Testis (tissue), 3 donors: ENCODE measurements around the gene BCL7B. TPM values are rescaled to one million over a fixed set of nuclear protein-coding genes. Genes with fewer than 3 reads are reported as not detected.
"Not testable (repeated sequence)": the region's sequence is repeated elsewhere in the genome, so short reads cannot be mapped to it uniquely, and the experiment has no call there.

ENCODE experiments used
- DNase-seq: peaks from one replicate; pipeline ENCODE4 v3.0.0-alpha.2; 2019
- H3K27ac ChIP-seq, 2 donors: fragments of 200-600 bp; sonication (generic); one replicate each; pipeline ENCODE4 v1.5.1; 2019
- H3K27me3 ChIP-seq: fragments of 200-600 bp; sonication (generic); one replicate; pipeline ENCODE4 v1.5.1; 2019
- H3K36me3 ChIP-seq: fragments of 200-600 bp; sonication (generic); one replicate; pipeline ENCODE4 v1.5.1; 2017; ENCODE audit warnings: low read depth; ENCODE audit errors: missing control alignments
- H3K4me1 ChIP-seq: fragments of 200-600 bp; sonication (generic); one replicate; pipeline ENCODE4 v1.5.1; 2019
- H3K4me3 ChIP-seq, 2 donors: fragments of 200-600 bp; sonication (generic); one replicate each; pipeline ENCODE4 v1.5.1; 2017 to 2019
- H3K9me3 ChIP-seq: fragments of 200-600 bp; sonication (generic); one replicate; pipeline ENCODE4 v1.5.1; 2017
- POLR2A ChIP-seq: fragments of 450-650 bp; IDR thresholded peaks from one replicate; pipeline ENCODE4 v1.6.1; 2017; ENCODE audit warnings: antibody characterized with exemption, mild to moderate bottlenecking, moderate library complexity
- WGBS, 2 donors: methylation state at CpG; one replicate each; pipeline ENCODE4 v1.1.5; 2018; 5-methylcytosine and 5-hydroxymethylcytosine counted together
- intact Hi-C: fragments of 100-400 bp; cut with DNase I; formaldehyde crosslinking; loops from one replicate; pipeline ENCODE4 v1.15.1; 2023; ENCODE audit warnings: low total_unique reads
- polyA plus RNA-seq: library from polyadenylated mRNA; stranded (reverse); fragments of 350-450 nt; fragmentation: Illumina TruSeq; extraction: RNeasy Lipid Tissue Mini Kit (QIAGEN cat#74804); gene quantifications from one replicate; pipeline ENCODE4 v1.2.3, GENCODE V29; 2014; ENCODE audit warnings: low read depth, low replicate concordance; ENCODE audit not compliant: insufficient read depth
- total RNA-seq, 2 donors: library from RNA; depleted of rRNA; stranded (reverse); fragments of >200 nt; gene quantifications; one replicate each; pipeline ENCODE4 v1.2.3, GENCODE V29; 2016
- TF ChIP-seq, protein P1 (sequence below), 3 experiments: fragments of 450-650 bp in 2 of 3; fragments of 200-600 bp in 1 of 3; sonication (generic) in 1 of 3; IDR thresholded peaks; one replicate each; pipeline ENCODE4 v1.5.1; 2016 to 2019; ENCODE audit warnings: antibody characterized with exemption in 3 of 3, mild to moderate bottlenecking in 2 of 3, moderate library complexity in 1 of 3

Gene BCL7B
- total and polyA plus RNA-seq, 3 donors from 2014 or later, result 83.0 to 91.1 (median 88.9) TPM

GRCh38 chr7:73593207-73594045, 35.9 kb upstream of the BCL7B start:
- no peak overlapping the region for H3K27ac ChIP-seq
- H3K4me3 ChIP-seq, result no peak overlapping the region
- no peaks in the 10 kb centered on the region for H3K27me3 ChIP-seq
- TF ChIP-seq, protein P1, sequence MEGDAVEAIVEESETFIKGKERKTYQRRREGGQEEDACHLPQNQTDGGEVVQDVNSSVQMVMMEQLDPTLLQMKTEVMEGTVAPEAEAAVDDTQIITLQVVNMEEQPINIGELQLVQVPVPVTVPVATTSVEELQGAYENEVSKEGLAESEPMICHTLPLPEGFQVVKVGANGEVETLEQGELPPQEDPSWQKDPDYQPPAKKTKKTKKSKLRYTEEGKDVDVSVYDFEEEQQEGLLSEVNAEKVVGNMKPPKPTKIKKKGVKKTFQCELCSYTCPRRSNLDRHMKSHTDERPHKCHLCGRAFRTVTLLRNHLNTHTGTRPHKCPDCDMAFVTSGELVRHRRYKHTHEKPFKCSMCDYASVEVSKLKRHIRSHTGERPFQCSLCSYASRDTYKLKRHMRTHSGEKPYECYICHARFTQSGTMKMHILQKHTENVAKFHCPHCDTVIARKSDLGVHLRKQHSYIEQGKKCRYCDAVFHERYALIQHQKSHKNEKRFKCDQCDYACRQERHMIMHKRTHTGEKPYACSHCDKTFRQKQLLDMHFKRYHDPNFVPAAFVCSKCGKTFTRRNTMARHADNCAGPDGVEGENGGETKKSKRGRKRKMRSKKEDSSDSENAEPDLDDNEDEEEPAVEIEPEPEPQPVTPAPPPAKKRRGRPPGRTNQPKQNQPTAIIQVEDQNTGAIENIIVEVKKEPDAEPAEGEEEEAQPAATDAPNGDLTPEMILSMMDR (IDR thresholded peaks at IDR 0.05), result no peak
- TF ChIP-seq POLR2A, result no peak
- intact Hi-C loops, result no loop called here
- 68 to 72% methylated on average over 13 to 14 of the region's 14 CpGs for WGBS, 2 donors
- DNase-seq, result no peak
- H3K4me1 ChIP-seq, result no peaks in the 10 kb centered on the region
- no peaks in the 10 kb centered on the region for H3K9me3 ChIP-seq
- H3K36me3 ChIP-seq, result no peaks in the 10 kb centered on the region

- intact Hi-C loops, result no loop called here
- Histone ChIP-seq H3K36me3 (no peaks in the 10 kb centered on the region), H3K4me3 (no peak overlapping the region), H3K27me3 (no peaks in the 10 kb centered on the region), H3K4me1 (no peaks in the 10 kb centered on the region), H3K9me3 (no peaks in the 10 kb centered on the region), H3K27ac (no peak overlapping the region)
- DNase-seq, result no peak
- 88 to 97% methylated on average over 12 of the region's 12 CpGs for WGBS, 2 donors
- no peak for TF ChIP-seq POLR2A
- TF ChIP-seq, protein P1 (IDR thresholded peaks at IDR 0.05), result no peak
Observed at GRCh38 chr7:73586911-73587310, 29.4 kb upstream of the BCL7B start.

GRCh38 chr7:73585196-73585595, 27.7 kb upstream of the BCL7B start:
- no peak overlapping the region for H3K4me3 ChIP-seq
- intact Hi-C loops, result no loop called here
- no peaks in the 10 kb centered on the region for H3K36me3 ChIP-seq

DNA sequence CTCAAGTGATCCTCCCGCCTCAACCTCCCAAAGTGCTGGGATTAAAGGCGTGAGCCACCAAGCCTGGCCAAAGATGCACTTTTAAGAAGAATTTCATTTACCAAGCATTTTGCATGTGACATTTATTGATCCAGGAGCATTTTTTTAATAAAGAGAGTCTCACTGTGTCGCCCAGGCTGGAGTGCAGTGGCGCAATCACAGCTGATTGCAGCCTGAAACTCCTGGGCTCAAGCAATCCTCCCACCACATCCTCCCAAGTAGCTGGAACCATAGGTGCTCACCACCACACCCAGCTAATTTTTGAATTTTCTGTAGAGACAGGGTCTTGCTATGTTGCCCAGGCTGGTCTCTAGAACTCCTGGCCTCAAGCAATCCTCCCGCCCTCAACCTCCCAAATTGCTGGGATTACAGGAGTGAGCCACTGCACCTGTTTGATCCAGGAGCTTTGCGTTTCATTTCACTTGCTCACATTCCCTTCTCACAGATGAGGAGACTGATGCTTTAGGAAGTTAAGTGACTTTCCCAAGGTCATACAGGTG, 25.2 kb upstream of the BCL7B start:
- no peak for DNase-seq
- Histone ChIP-seq H3K9me3 (no peaks in the 10 kb centered on the region), H3K4me1 (no peaks in the 10 kb centered on the region), H3K36me3 (no peaks in the 10 kb centered on the region), H3K27me3 (no peaks in the 10 kb centered on the region), H3K27ac (no peak overlapping the region), H3K4me3 (no peak overlapping the region)
- no peak for TF ChIP-seq POLR2A
- TF ChIP-seq, protein P1 (IDR thresholded peaks at IDR 0.05), result no peak
- 88 to 90% methylated on average over 6 of the region's 6 CpGs for WGBS, 2 donors
- intact Hi-C loops, result no loop called here

More at GRCh38 chr7:73585196-73585595, 27.7 kb upstream of the BCL7B start:
- 74 to 88% methylated on average over 2 of the region's 2 CpGs for WGBS, 2 donors
- H3K4me1 ChIP-seq, result no peaks in the 10 kb centered on the region
- H3K27ac ChIP-seq, result no peak overlapping the region
- TF ChIP-seq, protein P1 (IDR thresholded peaks at IDR 0.05), result no peak
- TF ChIP-seq POLR2A, result no peak
- no peaks in the 10 kb centered on the region for H3K9me3 ChIP-seq
- DNase-seq, result no peak
- no peaks in the 10 kb centered on the region for H3K27me3 ChIP-seq

DNA sequence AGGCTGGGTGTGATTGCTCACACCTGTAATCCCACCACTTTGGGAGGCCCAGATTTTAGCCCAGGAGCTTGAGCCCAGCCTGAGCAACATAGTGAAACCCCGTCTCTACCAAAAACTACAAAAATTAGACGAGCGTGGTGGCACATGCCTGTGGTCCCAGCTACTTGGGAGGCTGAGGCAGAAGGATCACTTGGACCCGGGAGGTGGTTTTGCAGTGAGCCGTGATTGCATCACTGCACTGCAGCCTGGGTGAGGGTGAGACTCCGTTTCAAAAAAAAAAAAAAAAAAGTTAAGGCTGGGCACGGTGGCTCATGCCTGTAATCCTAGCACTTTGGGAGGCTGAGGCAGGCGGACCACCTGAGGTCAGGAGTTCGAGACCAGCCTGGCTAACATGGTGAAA, 23.5 kb upstream of the BCL7B start:
- intact Hi-C loops, DNase-seq: not testable (repeated sequence)
- WGBS, 2 donors, result 91 to 94% methylated on average over 9 of the region's 9 CpGs

More for the DNA sequence above, 23.5 kb upstream of the BCL7B start:
- not testable (repeated sequence) for H3K4me3 ChIP-seq, H3K36me3 ChIP-seq, H3K27ac ChIP-seq, H3K9me3 ChIP-seq, H3K27me3 ChIP-seq
- H3K4me1 ChIP-seq, result peaks cover 14% of the 10 kb centered on the region
